RWPE2 (cell line): ENCODE measurements around the gene TLR6.

Source experiments
- ATAC-seq: fragments of 200-7000 bp; cut with Tn5 transposase; 3 replicates; pipeline ENCODE4 v1.9.1; 2021; ENCODE audit warnings: low read depth
- DNase-seq: peaks from one replicate; pipeline ENCODE4 v3.0.0-alpha.2; 2020; ENCODE audit warnings: low spot score
- H3K27ac ChIP-seq: fragments of 450-650 bp; 2 replicates; pipeline ENCODE4 v1.5.1; 2017; ENCODE audit warnings: mild to moderate bottlenecking; ENCODE audit not compliant: poor library complexity, severe bottlenecking
- H3K27me3 ChIP-seq: fragments of 250-450 bp; sonication (Bioruptor Pico); 2 replicates; pipeline ENCODE4 v1.5.1; 2021; ENCODE audit warnings: mild to moderate bottlenecking, moderate library complexity; ENCODE audit not compliant: insufficient read depth, poor library complexity, severe bottlenecking
- H3K36me3 ChIP-seq: fragments of 250-450 bp; sonication (Bioruptor Pico); 2 replicates; pipeline ENCODE4 v1.5.1; 2020; ENCODE audit warnings: low read depth, mild to moderate bottlenecking, moderate library complexity
- H3K4me1 ChIP-seq: fragments of 250-450 bp; sonication (Bioruptor Pico); 2 replicates; pipeline ENCODE4 v1.5.1; 2021; ENCODE audit warnings: mild to moderate bottlenecking, moderate library complexity; ENCODE audit not compliant: insufficient read depth, poor library complexity, severe bottlenecking
- H3K4me3 ChIP-seq: fragments of 250-450 bp; sonication (Bioruptor Pico); 2 replicates; pipeline ENCODE4 v1.5.1; 2021; ENCODE audit warnings: mild to moderate bottlenecking, moderate library complexity; ENCODE audit not compliant: severe bottlenecking
- H3K9me3 ChIP-seq: fragments of 250-450 bp; sonication (Bioruptor Pico); 2 replicates; pipeline ENCODE4 v1.5.1; 2021; ENCODE audit warnings: mild to moderate bottlenecking, moderate library complexity; ENCODE audit not compliant: severe bottlenecking
- TF ChIP-seq, protein P1 (sequence below): fragments of 450-650 bp; IDR thresholded peaks from one replicate; pipeline ENCODE4 v1.5.1; 2017; ENCODE audit warnings: mild to moderate bottlenecking, moderate library complexity; ENCODE audit not compliant: poor library complexity, severe bottlenecking

The TLR6 gene

DNA sequence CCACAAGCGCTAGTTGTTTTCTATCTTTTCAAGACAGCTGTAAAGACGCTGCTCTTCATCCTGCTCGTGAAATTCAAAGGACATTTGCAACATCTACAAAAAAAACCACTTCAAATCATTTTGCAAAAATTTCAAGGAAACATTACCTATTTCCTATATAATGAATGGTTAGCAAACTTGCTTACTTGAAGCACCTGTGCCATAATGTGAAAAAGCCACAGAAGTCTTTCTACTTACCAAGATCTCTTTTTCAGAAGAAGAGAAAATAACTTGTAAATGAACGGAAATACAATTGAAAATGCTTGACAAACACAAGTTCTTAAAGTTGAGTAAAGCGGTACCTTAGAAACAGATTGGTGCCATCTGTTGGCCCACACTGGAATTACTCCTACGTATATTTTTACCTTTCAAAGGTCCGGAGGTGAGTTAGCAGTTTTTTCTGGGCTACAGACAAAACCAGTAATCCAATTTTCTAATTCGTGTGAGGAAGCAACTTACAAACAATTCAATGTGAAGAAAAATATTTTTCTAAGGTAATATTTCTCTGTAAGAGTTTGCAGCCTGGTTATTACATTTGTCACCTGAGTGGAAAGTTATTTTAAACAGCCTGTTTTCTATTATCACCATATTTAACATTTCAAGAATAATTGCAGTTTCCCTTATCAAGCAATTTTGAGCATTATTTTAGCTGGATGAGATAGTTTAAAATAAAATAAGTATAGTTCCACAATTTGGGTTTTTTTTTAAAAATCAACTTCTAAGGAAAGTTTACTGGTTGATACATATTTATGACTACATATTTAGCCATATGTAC lies at the start of gene TLR6:
TLR6 (minus strand) TSS at position 294 of the 814 bp plus-strand sequence. CDS start 27,344 bp downstream, outside the sequence.
- peak within 1 kb of the TSS; percentile 89 for H3K27ac ChIP-seq
- ATAC-seq (peak; percentile 44), DNase-seq (no peak)
- TF ChIP-seq, protein P1, sequence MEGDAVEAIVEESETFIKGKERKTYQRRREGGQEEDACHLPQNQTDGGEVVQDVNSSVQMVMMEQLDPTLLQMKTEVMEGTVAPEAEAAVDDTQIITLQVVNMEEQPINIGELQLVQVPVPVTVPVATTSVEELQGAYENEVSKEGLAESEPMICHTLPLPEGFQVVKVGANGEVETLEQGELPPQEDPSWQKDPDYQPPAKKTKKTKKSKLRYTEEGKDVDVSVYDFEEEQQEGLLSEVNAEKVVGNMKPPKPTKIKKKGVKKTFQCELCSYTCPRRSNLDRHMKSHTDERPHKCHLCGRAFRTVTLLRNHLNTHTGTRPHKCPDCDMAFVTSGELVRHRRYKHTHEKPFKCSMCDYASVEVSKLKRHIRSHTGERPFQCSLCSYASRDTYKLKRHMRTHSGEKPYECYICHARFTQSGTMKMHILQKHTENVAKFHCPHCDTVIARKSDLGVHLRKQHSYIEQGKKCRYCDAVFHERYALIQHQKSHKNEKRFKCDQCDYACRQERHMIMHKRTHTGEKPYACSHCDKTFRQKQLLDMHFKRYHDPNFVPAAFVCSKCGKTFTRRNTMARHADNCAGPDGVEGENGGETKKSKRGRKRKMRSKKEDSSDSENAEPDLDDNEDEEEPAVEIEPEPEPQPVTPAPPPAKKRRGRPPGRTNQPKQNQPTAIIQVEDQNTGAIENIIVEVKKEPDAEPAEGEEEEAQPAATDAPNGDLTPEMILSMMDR = peak; percentile 93
- H3K4me1 ChIP-seq = peaks cover 22% of the 10 kb centered on the region
- no peaks in the 10 kb centered on the region for H3K9me3 ChIP-seq
- peak within 1 kb of the TSS; percentile 32 for H3K4me3 ChIP-seq
- no peaks in the 10 kb centered on the region for H3K36me3 ChIP-seq
- H3K27me3 ChIP-seq = no peaks in the 10 kb centered on the region

GRCh38 chr4:38905652-38906385 lies 49.2 kb upstream of the TLR6 start:
- Histone ChIP-seq H3K4me3 (no peak overlapping the region), H3K4me1 (no peaks in the 10 kb centered on the region), H3K9me3 (no peaks in the 10 kb centered on the region), H3K27me3 (no peaks in the 10 kb centered on the region), H3K27ac (no peak overlapping the region), H3K36me3 (peaks cover 79% of the 10 kb centered on the region)
- ATAC-seq = no peak
- TF ChIP-seq, protein P1 = no peak
- no peak for DNase-seq

- H3K27ac ChIP-seq = no peak overlapping the region
These were observed 48.1 kb upstream of the TLR6 start for GRCh38 chr4:38904682-38905081.

DNA sequence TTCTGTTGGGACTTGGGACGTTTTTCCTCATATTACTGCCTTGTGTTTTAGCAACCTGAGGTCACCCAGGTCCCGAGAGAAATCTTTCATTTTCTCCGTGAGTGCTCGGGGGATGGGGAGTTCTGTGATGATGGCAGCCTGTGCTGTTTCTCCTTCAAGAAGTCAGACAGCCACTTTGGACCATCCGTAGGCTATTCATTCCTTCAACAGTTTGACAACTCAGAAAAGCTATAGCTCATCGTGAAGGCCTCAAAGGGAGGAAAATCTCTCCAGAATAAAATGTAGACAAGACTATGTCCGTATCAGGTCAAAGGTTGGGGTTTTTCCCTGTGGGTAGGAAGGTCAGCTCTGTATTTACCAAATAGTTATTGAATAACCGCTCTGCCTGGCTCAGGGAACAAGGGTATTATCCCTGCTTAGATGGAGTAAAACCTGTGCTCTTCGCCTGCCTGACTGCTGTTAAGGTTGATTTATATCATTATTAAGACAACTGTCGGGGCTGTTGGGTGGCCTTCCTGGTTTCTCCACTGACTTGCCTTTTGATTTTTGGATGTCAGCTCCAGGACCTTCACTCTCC lies 47.6 kb upstream of the TLR6 start:
- ATAC-seq (no peak), DNase-seq (no peak)
- TF ChIP-seq, protein P1 = no peak
- H3K9me3 ChIP-seq = no peaks in the 10 kb centered on the region
- H3K36me3 ChIP-seq = peaks cover 78% of the 10 kb centered on the region
- H3K27me3 ChIP-seq = no peaks in the 10 kb centered on the region
- no peak overlapping the region for H3K27ac ChIP-seq
- H3K4me1 ChIP-seq = no peaks in the 10 kb centered on the region
- no peak overlapping the region for H3K4me3 ChIP-seq

More at GRCh38 chr4:38904682-38905081, 48.1 kb upstream of the TLR6 start:
- ATAC-seq (no peak), DNase-seq (no peak)
- TF ChIP-seq, protein P1 = no peak
- H3K36me3 ChIP-seq = peaks cover 78% of the 10 kb centered on the region
- no peaks in the 10 kb centered on the region for H3K4me1 ChIP-seq
- no peak overlapping the region for H3K4me3 ChIP-seq
- H3K9me3 ChIP-seq = no peaks in the 10 kb centered on the region
- no peaks in the 10 kb centered on the region for H3K27me3 ChIP-seq
